Measurements from ENCODE around the gene RAMACL. TPM values are rescaled to one million over a fixed set of nuclear protein-coding genes. Genes with fewer than 3 reads are reported as not detected.

RAMACL gene
- total RNA-seq, 1 experiment from 2014 or later: 0.13 TPM

- ATAC-seq: no peak
- Histone ChIP-seq H3K27me3 (ENCODE audit: control insufficient read depth, insufficient read depth, low read length) (no peaks in the 10 kb centered on the region; the same call in 1 of the 2 replicates), H3K4me1 (ENCODE audit: control insufficient read depth, insufficient read depth, low read length) (no peaks in the 10 kb centered on the region), H3K4me3 (ENCODE audit: low read depth in 2 of 2, low read length in 2 of 2) (no peak overlapping the region), H3K9me3 (ENCODE audit: control insufficient read depth, insufficient read depth, low read depth, low read length) (no peaks in the 10 kb centered on the region), H3K36me3 (ENCODE audit: control insufficient read depth, insufficient read depth, low read length) (no peaks in the 10 kb centered on the region), H3K27ac (ENCODE audit: low read length) (no peak overlapping the region)
- TF ChIP-seq, protein P1, sequence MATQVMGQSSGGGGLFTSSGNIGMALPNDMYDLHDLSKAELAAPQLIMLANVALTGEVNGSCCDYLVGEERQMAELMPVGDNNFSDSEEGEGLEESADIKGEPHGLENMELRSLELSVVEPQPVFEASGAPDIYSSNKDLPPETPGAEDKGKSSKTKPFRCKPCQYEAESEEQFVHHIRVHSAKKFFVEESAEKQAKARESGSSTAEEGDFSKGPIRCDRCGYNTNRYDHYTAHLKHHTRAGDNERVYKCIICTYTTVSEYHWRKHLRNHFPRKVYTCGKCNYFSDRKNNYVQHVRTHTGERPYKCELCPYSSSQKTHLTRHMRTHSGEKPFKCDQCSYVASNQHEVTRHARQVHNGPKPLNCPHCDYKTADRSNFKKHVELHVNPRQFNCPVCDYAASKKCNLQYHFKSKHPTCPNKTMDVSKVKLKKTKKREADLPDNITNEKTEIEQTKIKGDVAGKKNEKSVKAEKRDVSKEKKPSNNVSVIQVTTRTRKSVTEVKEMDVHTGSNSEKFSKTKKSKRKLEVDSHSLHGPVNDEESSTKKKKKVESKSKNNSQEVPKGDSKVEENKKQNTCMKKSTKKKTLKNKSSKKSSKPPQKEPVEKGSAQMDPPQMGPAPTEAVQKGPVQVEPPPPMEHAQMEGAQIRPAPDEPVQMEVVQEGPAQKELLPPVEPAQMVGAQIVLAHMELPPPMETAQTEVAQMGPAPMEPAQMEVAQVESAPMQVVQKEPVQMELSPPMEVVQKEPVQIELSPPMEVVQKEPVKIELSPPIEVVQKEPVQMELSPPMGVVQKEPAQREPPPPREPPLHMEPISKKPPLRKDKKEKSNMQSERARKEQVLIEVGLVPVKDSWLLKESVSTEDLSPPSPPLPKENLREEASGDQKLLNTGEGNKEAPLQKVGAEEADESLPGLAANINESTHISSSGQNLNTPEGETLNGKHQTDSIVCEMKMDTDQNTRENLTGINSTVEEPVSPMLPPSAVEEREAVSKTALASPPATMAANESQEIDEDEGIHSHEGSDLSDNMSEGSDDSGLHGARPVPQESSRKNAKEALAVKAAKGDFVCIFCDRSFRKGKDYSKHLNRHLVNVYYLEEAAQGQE (IDR thresholded peaks at IDR 0.05; ENCODE audit: insufficient read depth in 1 of 2, low read depth in 2 of 2, low read length in 1 of 2): no peak
- TF ChIP-seq SIN3A (IDR thresholded peaks at IDR 0.05; ENCODE audit: borderline replicate concordance, insufficient read depth, low read depth, low read length) (no peak), POLR2AphosphoS5 (IDR thresholded peaks at IDR 0.05; ENCODE audit: low read depth, low read length) (no peak), TCF7L2 (IDR thresholded peaks at IDR 0.05; ENCODE audit: low read depth, low read length) (no peak)
- TF ChIP-seq, protein P2, sequence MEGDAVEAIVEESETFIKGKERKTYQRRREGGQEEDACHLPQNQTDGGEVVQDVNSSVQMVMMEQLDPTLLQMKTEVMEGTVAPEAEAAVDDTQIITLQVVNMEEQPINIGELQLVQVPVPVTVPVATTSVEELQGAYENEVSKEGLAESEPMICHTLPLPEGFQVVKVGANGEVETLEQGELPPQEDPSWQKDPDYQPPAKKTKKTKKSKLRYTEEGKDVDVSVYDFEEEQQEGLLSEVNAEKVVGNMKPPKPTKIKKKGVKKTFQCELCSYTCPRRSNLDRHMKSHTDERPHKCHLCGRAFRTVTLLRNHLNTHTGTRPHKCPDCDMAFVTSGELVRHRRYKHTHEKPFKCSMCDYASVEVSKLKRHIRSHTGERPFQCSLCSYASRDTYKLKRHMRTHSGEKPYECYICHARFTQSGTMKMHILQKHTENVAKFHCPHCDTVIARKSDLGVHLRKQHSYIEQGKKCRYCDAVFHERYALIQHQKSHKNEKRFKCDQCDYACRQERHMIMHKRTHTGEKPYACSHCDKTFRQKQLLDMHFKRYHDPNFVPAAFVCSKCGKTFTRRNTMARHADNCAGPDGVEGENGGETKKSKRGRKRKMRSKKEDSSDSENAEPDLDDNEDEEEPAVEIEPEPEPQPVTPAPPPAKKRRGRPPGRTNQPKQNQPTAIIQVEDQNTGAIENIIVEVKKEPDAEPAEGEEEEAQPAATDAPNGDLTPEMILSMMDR (IDR thresholded peaks at IDR 0.05): no peak
- BruUV-seq (replicated peaks): no TSS peak
- no peak for DNase-seq (ENCODE audit: low read depth, low spot score)
- in situ Hi-C loops (cut with HindIII; ENCODE audit: low pct_unique_long_range_greater_than_20kb, low sequenced_read_pairs): no loop called here
- ChIA-PET POLR2A (no interaction called here), CTCF (no interaction called here)
- intact Hi-C loops (cut with micrococcal nuclease; ENCODE audit: unreplicated experiment): no loop called here
These were observed 9.5 kb upstream of the RAMACL start for GRCh38 chr6:166595949-166596348.

DNA sequence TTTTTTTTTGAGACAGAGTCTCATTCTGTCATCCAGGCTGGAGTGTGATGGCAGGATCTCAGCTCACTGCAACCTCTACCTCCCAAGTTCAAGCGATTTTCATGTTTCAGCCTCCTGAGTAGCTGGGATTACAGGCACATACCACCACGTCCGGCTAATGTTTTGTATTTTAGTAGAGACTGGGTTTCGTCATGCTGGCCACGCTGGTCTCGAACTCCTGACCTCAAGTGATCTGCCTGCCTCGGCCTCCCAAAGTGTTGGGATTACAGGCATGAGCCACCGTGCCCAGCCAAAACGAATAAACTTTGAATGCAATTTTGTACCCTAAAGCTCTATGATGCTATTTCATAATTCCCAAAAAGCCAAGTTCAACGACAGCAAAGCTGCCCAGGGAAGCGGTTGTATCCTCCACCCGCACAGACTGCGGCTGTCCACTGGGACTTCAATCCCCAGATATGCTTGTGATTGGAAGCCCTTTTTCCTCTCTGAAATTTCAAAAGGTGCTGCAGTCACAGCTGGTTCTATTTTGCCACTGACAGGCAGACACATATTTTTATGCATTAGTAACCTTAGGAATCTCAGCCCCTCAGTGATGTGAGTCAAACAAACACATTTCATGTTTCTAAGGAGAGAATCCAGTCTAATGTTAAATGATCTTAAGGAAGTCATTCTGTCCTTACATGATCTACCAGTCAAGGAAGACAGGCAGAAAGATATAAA, 8.7 kb upstream of the RAMACL start:
- ChIA-PET CTCF (no interaction called here), POLR2A (no interaction called here)
- DNase-seq (ENCODE audit: low read depth, low spot score) (no peak), ATAC-seq (no peak)
- TF ChIP-seq, protein P1 (IDR thresholded peaks at IDR 0.05; ENCODE audit: insufficient read depth in 1 of 2, low read depth in 2 of 2, low read length in 1 of 2): no peak
- TF ChIP-seq, protein P2 (IDR thresholded peaks at IDR 0.05): no peak
- no peak for TF ChIP-seq TCF7L2 (IDR thresholded peaks at IDR 0.05; ENCODE audit: low read depth, low read length)
- no peak for TF ChIP-seq POLR2AphosphoS5 (IDR thresholded peaks at IDR 0.05; ENCODE audit: low read depth, low read length)
- TF ChIP-seq SIN3A (IDR thresholded peaks at IDR 0.05; ENCODE audit: borderline replicate concordance, insufficient read depth, low read depth, low read length): no peak
- intact Hi-C loops (cut with micrococcal nuclease; ENCODE audit: unreplicated experiment): no loop called here
- Histone ChIP-seq H3K36me3 (ENCODE audit: control insufficient read depth, insufficient read depth, low read length) (no peaks in the 10 kb centered on the region), H3K27me3 (ENCODE audit: control insufficient read depth, insufficient read depth, low read length) (no peaks in the 10 kb centered on the region; the same call in 1 of the 2 replicates), H3K9me3 (ENCODE audit: control insufficient read depth, insufficient read depth, low read depth, low read length) (no peaks in the 10 kb centered on the region), H3K4me1 (ENCODE audit: control insufficient read depth, insufficient read depth, low read length) (no peaks in the 10 kb centered on the region), H3K4me3 (ENCODE audit: low read depth in 2 of 2, low read length in 2 of 2) (no peak overlapping the region), H3K27ac (ENCODE audit: low read length) (no peak overlapping the region)
- in situ Hi-C loops (cut with HindIII; ENCODE audit: low pct_unique_long_range_greater_than_20kb, low sequenced_read_pairs): no loop called here
- BruUV-seq (replicated peaks): no TSS peak
